Measurements from ENCODE around the gene NR3C1.

NR3C1 gene

DNA sequence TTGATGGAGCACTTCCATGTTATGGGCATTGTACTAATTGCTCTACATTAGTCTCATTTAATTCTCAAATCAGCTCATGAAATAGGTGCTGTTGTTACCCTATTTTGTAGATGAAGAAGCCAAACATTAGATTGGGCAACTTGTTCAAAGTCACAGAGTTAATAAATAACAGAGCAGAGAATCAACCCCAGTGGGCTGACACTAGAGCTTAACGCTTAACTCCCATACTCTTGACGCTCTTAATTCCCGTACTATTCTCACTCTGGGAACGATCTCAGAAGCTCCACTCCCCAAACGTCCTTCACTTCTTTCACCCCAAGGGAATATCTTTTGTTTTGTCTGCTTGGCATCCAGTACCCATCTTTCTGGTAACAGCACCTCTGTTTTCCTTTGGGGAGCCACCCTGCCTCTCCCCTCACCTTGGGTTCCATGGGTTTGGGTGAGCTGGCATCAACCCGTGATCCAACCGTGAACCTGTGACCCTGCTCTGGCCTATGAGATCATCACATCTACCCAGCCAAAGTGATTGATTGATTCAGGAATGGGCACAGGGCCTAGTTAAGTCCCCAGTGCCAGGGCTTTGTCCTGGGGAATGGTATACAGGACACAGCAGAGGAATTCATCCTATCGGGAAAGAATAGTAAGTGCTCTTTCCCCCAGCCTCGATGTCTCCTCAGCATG is 169.2 kb downstream of the NR3C1 start:
- DNase-seq (ENCODE audit: low read depth, low spot score) = no peak

DNA sequence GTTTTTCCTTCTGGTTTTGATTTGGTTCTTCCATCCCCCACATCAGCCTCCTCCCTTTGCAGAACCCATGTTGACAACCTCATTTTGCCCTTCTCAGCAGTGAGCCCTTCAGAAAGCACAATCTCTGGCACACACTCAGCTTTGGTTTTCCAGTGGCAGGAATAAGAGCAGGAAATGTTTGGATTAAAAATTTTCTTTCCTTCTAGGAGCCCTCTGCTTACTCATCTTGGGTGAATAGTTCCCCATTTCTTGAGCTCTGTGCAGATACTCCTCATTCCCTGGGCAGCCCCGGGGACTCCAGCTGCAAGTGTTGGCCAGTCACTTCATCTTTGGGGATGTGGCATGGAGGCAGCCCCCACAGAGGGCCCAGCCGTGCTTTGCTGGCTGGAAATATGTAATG is 170.5 kb downstream of the NR3C1 start:
- DNase-seq (ENCODE audit: low read depth, low spot score) = no peak

DNA sequence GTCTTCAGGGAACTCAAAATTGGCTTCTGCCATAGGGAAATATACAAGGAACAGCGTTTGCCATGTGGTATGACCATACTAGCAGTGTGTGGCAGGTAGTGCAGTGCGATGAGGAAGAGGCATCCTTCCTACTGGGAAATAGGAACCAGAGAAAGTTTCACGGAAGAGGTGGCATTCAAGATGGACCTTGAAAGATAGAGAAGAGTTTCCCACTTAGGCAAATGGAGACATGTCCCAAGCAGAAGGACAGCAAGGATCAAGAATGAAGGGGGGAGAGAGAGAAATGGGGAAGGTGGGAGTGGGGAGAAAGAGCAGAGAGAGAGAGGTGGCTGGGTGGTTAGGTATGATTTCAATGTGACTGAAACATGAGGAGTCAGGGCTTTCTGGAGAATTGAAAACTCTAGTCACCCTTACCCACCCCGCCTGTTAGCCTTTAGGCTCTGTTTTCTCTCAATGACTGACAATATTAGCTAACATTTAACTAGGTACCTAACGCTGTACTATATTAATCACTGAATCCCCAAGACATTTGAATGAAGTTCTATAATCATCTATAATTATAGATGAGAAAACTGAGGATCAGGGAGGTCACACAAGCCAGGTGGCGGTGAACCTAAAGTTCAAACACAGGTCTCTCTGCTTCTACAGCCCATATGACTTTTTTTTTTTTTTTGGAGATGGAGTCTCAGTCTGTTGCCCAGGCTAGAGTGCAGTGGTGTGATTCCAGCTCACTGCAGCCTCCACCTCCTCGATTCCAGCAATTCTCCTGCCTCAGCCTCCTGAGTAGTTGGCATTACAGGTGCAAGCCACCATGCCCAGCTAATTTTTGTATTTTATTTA is 171.3 kb downstream of the NR3C1 start:
- DNase-seq (ENCODE audit: low read depth, low spot score) = no peak

DNA sequence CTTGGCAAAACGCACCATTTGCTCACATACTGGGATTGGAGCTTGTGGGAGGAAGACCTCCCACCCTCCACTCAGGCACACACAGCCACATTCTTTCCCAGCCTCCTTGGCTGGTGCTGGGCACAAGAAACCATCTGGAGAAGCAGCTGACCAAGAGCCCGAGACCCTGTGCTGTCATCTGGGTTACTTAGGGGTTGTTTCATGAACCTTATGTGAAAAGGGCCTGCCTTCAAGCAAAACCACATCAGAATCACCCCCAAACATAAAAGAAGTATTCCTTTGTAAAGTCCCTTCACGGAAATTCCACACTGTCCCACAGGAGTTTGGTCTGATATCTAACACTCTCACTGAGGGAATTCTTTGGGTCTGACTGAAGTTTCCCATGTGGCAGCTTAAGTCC is 172.1 kb downstream of the NR3C1 start:
- no peak for DNase-seq (ENCODE audit: low read depth, low spot score)

DNA sequence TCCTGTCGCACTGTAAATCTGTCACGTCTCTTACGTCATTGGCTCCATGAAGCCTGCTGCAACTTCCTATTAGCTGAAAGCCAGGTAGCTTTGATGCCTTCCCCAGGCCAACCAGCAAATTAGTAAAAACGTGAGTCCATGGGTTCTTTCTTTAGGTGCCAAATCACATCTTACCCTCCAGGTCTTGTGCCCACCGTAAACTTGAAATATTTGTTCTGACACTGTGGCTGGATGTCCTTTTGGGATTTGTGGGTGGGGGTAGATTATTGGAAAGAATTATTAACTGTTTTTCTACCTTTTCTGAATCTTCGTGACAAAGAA is 172.8 kb downstream of the NR3C1 start:
- no peak for DNase-seq (ENCODE audit: low read depth, low spot score)

DNA sequence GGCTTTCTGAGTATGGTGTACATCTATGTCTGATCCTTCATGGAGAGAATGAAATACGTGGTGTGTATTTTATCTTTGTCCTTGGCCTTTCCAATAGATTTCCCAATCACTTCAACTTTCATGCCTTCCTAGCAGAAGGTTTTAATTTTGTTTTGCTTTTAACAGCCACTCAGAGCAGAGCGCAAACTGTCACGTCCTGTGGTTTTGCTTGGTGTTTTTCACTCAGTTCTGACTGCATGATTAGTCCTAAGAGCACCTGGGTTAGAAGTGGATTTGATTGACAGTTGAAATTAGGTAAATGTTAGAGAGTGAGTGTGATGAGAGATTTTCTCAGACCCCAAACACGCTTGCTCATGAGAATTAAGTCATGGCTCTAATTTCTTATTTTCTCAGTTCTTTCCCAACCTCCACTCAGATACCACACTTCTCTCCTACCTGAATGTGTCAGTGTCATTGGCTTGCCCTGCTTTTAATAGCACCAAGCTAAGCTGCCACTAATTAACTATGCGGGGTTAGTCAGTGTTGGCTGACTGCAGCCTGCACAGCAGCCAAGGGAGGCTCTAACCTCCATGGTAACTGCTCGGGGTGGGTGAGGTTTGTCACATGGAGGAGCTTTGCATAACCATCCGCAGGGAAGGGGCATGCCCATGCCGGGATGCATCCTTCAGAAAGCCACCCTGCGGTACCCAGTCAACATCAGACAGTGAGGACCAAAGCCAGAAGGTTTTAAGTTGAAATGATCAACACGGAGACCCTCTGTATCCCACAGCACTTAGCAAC is 173.4 kb downstream of the NR3C1 start:
- no peak for DNase-seq (ENCODE audit: low read depth, low spot score)

DNA sequence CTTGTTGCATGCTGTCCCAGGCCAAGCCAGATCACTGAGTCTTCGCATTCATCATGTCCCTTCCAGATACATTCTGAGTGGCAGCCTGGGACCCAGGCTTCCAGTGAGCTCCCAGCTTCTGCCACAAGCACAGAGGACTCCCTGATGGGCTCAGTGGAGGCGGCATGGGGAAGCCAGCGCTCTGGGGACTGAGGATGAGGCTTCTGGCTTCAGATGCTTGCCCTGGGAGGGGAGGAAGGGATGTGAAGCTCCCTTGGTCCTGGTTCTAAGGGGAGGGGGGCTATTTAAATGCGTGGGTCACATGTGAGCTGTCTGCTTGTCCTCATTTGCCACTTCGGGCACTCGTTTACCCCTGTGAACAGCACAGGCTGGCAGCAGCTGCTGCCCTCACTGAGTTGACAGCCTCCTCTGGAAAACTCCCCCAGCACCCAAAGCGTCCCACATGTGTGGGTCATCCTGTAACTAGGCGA is 174.0 kb downstream of the NR3C1 start:
- no peak for DNase-seq (ENCODE audit: low read depth, low spot score)

DNA sequence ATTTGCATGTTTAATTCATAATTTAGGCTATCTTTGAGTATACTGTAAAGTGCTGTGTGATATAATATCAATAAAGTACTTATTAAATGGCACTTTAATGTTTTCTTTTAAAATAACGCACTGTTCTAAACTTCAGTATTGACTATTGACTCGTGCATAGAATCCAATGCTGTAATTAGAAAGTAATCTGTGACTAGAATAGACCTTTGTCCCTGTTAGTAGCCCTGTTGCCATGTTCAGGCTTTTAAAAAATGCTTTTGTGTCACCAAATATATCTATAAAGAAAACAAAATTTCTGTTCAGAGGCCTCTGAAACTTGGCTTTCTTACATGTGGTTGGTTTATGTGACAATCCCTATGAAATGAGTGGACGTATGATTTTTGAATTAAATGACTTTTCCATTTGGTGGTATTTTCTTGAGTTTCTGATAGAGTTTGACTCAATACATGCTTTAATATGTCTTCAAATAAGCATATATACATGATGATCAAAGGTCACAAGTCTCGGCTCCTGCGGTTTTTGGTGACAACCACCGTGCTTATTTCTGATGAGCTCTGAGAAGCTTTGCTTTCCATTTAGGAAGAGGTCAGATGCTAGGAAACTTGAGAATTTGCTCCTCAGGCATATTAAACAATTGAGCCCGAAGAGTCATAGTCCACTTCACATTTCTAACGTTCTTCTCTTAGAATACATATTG is 174.7 kb downstream of the NR3C1 start:
- no peak for DNase-seq (ENCODE audit: low read depth, low spot score)

Data from activated CD4-positive, CD25-positive, alpha-beta regulatory T cell treated with anti-CD3 and anti-CD28 coated beads, Interleukin-2, amount 50 U/mL, for 16 hours (primary cell).